B cell (primary cell): Measurements from ENCODE around the gene LYSMD2. TPM values are rescaled to one million over a fixed set of nuclear protein-coding genes. Genes with fewer than 3 reads are reported as not detected.
A peak's percentile ranks its signal among the peaks of the same experiment; 100 is the strongest.

Experiments
- ATAC-seq: fragments of 200-7000 bp; cut with Tn5 transposase; one replicate; pipeline ENCODE4 v1.10.0; 2021; ENCODE audit warnings: low read depth, mild to moderate bottlenecking, moderate number of reproducible peaks, moderate library complexity
- CTCF ChIA-PET: fragments of 350-600 bp; sonication (Branson Sonifier 250); formaldehyde crosslinking; loops from one replicate; lab custom pipeline; 2021; ENCODE audit warnings: antibody characterized with exemption, inconsistent platforms; lab: Charles Lee
- POLR2A ChIA-PET: fragments of 350-600 bp; sonication (Branson Sonifier 250); formaldehyde crosslinking; loops from one replicate; lab custom pipeline; 2021; ENCODE audit warnings: antibody characterized with exemption; lab: Charles Lee
- DNase-seq: peaks from one replicate; pipeline ENCODE4 v3.0.0; 2013
- H2AFZ ChIP-seq: 2 replicates; pipeline ENCODE4 v1.6.1; 2012; ENCODE audit warnings: mild to moderate bottlenecking, low read depth, low read length; ENCODE audit not compliant: insufficient read depth, poor library complexity, severe bottlenecking
- H3K27ac ChIP-seq, 2 donors: 1 replicate in 1 of 2; 2 replicates in 1 of 2; pipeline ENCODE4 v1.5.1; 2012 to 2013; ENCODE audit warnings: low read length in 2 of 2, mild to moderate bottlenecking in 2 of 2, moderate library complexity in 1 of 2
- H3K27me3 ChIP-seq, 4 experiments: fragments of 200-600 bp in 1 of 4; sonication (generic) in 1 of 4; replicated peaks in 1 of 4; 1 replicate in 2 of 4; 2 replicates in 2 of 4; pipeline versions ENCODE4 v1.6.1 to v1.7.0; 2013 to 2016; ENCODE audit warnings: low read length in 3 of 4, mild to moderate bottlenecking in 2 of 4, mixed read lengths in 1 of 4, moderate library complexity in 1 of 4; ENCODE audit not compliant: insufficient read depth in 4 of 4, control insufficient read depth in 3 of 4; ENCODE audit errors: control extremely low read depth in 1 of 4
- H3K36me3 ChIP-seq, 2 experiments: replicated peaks in 1 of 2; 1 replicate in 1 of 2; 2 replicates in 1 of 2; pipeline versions ENCODE4 v1.6.1 to v1.7.1; 2013; ENCODE audit warnings: low read length in 1 of 2; ENCODE audit not compliant: insufficient read depth in 2 of 2, control insufficient read depth in 1 of 2; ENCODE audit errors: control extremely low read depth in 1 of 2, extremely low read depth in 1 of 2
- H3K4me1 ChIP-seq, 2 donors: fragments of 200-600 bp in 1 of 2; sonication (generic) in 1 of 2; 1 replicate in 1 of 2; 2 replicates in 1 of 2; pipeline versions ENCODE4 v1.5.1 to v1.6.1; 2013 to 2017; ENCODE audit warnings: low read length in 2 of 2; ENCODE audit not compliant: control insufficient read depth in 2 of 2, insufficient read depth in 2 of 2
- H3K4me2 ChIP-seq: replicated peaks from 2 replicates; pipeline ENCODE3; 2012; ENCODE audit warnings: mild to moderate bottlenecking, low read depth, low read length; ENCODE audit not compliant: poor library complexity, severe bottlenecking
- H3K4me3 ChIP-seq, 5 experiments: fragments of 200-600 bp in 1 of 5; sonication (generic) in 1 of 5; 1 replicate in 3 of 5; 2 replicates in 2 of 5; pipeline versions ENCODE4 v1.5.1 to v1.7.0; 2011 to 2016; ENCODE audit warnings: low read length in 4 of 5, mild to moderate bottlenecking in 4 of 5, low read depth in 2 of 5, control low read depth in 1 of 5, moderate library complexity in 1 of 5; ENCODE audit not compliant: insufficient read depth in 1 of 5; ENCODE audit errors: control extremely low read depth in 1 of 5, extremely low read depth in 1 of 5
- H3K79me2 ChIP-seq: fragments of 200-600 bp; sonication (generic); one replicate; pipeline ENCODE4 v1.6.0; 2016; ENCODE audit warnings: low read length; ENCODE audit not compliant: control insufficient read depth, insufficient read depth
- H3K9ac ChIP-seq: fragments of 200-600 bp; sonication (generic); 2 replicates; pipeline ENCODE4 v1.6.1; 2017; ENCODE audit warnings: mild to moderate bottlenecking, low read length, moderate library complexity
- H3K9me3 ChIP-seq, 3 donors: one replicate each; pipeline versions ENCODE4 v1.6.1 to v1.7.1; 2013; ENCODE audit warnings: low read length in 2 of 3; ENCODE audit not compliant: control insufficient read depth in 2 of 3, insufficient read depth in 1 of 3; ENCODE audit errors: control extremely low read depth in 1 of 3
- H4K20me1 ChIP-seq: 2 replicates; pipeline ENCODE4 v1.6.0; 2012; ENCODE audit warnings: mild to moderate bottlenecking, low read length; ENCODE audit not compliant: insufficient read depth, control insufficient read depth, poor library complexity, severe bottlenecking
- H3K27ac Mint-ChIP-seq: one replicate; pipeline ENCODE4 v1.8.0; 2021; ENCODE audit warnings: mixed read lengths
- H3K27me3 Mint-ChIP-seq: one replicate; pipeline ENCODE4 v1.8.0; 2021; ENCODE audit warnings: mixed read lengths
- H3K4me1 Mint-ChIP-seq: one replicate; pipeline ENCODE4 v1.8.0; 2021; ENCODE audit warnings: mixed read lengths
- H3K4me3 Mint-ChIP-seq: one replicate; pipeline ENCODE4 v1.8.0; 2021; ENCODE audit warnings: mixed read lengths
- H3K9me3 Mint-ChIP-seq: one replicate; pipeline ENCODE4 v1.8.0; 2022; ENCODE audit warnings: mixed read lengths; ENCODE audit not compliant: insufficient read depth
- EZH2 ChIP-seq: IDR thresholded peaks from 2 replicates; pipeline ENCODE4 v1.6.1; 2012; ENCODE audit warnings: borderline replicate concordance, low read depth, mild to moderate bottlenecking, moderate library complexity, low read length; ENCODE audit not compliant: insufficient read depth, poor library complexity, severe bottlenecking
- WGBS: methylation state at CpG from one replicate; pipeline ENCODE4 v1.1.5; 2013; ENCODE audit warnings: missing lambda C conversion rate; ENCODE audit not compliant: insufficient coverage; 5-methylcytosine and 5-hydroxymethylcytosine counted together
- intact Hi-C: fragments of 100-400 bp; cut with micrococcal nuclease; formaldehyde crosslinking; loops from one replicate; pipeline ENCODE4 v1.10.0; 2022
- polyA plus RNA-seq: library from polyadenylated mRNA; depleted of rRNA; stranded (reverse); fragments of >200 nt; gene quantifications from 2 replicates; pipeline ENCODE4 v1.2.3, GENCODE V29; 2012
- total RNA-seq, 2 donors: library from RNA; stranded (reverse); fragments of 120-200 nt in 1 of 2; gene quantifications; 1 replicate in 1 of 2; 2 replicates in 1 of 2; pipeline versions ENCODE4 v1.2.3 to v1.2.4, GENCODE V29; 2013 to 2022
- TF ChIP-seq, protein P1 (sequence below): fragments of 200-600 bp; IDR thresholded peaks from one replicate; pipeline ENCODE4 v1.8.0; 2022; ENCODE audit warnings: antibody characterized with exemption, mild to moderate bottlenecking

The LYSMD2 gene
- total and polyA plus RNA-seq, 2 donors (not counting 1 experiment from before 2014, with no cell fraction given): 31.0 to 48.2 TPM

DNA sequence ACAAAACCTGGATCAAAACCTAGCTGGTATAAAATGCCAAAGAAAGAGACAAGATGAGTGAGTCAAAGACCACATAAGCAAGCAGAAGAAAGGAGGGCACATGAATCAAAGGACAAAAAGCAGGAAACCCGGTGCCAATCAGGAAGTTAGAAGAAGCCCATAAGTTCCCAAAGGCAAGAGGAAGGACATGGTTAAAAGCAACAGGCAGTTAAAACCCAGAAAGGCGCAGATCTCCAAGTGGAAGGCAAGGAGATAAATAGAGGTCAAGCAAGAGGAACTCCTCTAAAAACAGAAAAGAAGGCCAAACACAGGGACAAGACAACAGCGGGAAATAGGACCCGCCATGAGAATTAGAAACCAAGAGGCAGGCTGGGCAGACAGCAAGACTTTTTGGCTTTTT lies 18.3 kb upstream of the LYSMD2 start:
- CTCF ChIA-PET: interaction anchor here (4.0 to 4.3 kb wide), 2 partner anchors 20 to 106 kb away, joined by 27 to 35 read pairs; no protein-coding TSS in a partner anchor
- no peak overlapping the region for H3K4me2 ChIP-seq
- intact Hi-C loops: no loop called here

DNA sequence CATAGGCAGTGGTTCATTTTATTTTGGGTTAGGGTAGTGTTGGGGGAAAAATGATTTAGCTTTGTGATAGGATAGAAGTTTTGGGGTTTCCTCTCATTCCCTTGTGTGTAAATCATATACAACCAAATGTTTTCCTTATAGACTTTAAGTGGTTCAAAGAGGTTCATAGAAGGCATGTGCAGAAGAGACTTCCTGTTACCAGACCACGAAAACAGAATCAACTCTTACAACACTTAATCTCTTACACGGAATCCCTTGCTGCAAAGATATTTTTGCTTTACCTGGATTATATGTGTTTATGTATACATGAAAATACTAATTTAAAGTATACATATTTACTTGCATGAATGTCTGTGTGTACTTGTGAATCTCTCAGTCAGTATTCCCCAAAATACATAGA lies 16.8 kb upstream of the LYSMD2 start:
- no peak overlapping the region for H3K4me3 ChIP-seq
- no peaks in the 10 kb centered on the region for H3K9me3 Mint-ChIP-seq
- no peak for TF ChIP-seq EZH2
- TF ChIP-seq, protein P1, sequence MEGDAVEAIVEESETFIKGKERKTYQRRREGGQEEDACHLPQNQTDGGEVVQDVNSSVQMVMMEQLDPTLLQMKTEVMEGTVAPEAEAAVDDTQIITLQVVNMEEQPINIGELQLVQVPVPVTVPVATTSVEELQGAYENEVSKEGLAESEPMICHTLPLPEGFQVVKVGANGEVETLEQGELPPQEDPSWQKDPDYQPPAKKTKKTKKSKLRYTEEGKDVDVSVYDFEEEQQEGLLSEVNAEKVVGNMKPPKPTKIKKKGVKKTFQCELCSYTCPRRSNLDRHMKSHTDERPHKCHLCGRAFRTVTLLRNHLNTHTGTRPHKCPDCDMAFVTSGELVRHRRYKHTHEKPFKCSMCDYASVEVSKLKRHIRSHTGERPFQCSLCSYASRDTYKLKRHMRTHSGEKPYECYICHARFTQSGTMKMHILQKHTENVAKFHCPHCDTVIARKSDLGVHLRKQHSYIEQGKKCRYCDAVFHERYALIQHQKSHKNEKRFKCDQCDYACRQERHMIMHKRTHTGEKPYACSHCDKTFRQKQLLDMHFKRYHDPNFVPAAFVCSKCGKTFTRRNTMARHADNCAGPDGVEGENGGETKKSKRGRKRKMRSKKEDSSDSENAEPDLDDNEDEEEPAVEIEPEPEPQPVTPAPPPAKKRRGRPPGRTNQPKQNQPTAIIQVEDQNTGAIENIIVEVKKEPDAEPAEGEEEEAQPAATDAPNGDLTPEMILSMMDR: no peak
- peaks cover 38% of the 10 kb centered on the region for H3K4me1 Mint-ChIP-seq
- H3K9me3 ChIP-seq: no peaks in the 10 kb centered on the region
- CTCF ChIA-PET: interaction anchor here (2.5 to 4.3 kb wide), 4 partner anchors 21 to 104 kb away, joined by 13 to 35 read pairs (median 20); no protein-coding TSS in a partner anchor
- intact Hi-C loops: no loop called here
- H3K4me3 Mint-ChIP-seq: peak overlapping the region; percentile 12
- H3K27me3 ChIP-seq: no peaks in the 10 kb centered on the region
- no peak overlapping the region for H3K4me2 ChIP-seq
- H3K27me3 Mint-ChIP-seq: no peaks in the 10 kb centered on the region
- H3K9ac ChIP-seq: no peak overlapping the region
- no peak overlapping the region for H3K27ac Mint-ChIP-seq
- peaks cover 14 to 24% of the 10 kb centered on the region in 2 donors for H3K4me1 ChIP-seq
- no peaks in the 10 kb centered on the region for H3K36me3 ChIP-seq
- H4K20me1 ChIP-seq: peaks cover 19% of the 10 kb centered on the region
- ATAC-seq (no peak), DNase-seq (no peak)
- WGBS: no CpG with 5 or more reads among the region's 2 CpGs
- POLR2A ChIA-PET: no interaction called here
- H3K79me2 ChIP-seq: peaks cover 60% of the 10 kb centered on the region
- no peak overlapping the region for H3K27ac ChIP-seq
- H2AFZ ChIP-seq: no peak overlapping the region

More for the DNA sequence above, 18.3 kb upstream of the LYSMD2 start:
- Histone ChIP-seq H3K4me1 (peaks cover 12% of the 10 kb centered on the region in 2 donors), H3K36me3 (no peaks in the 10 kb centered on the region), H3K9ac (no peak overlapping the region), H3K27ac (no peak overlapping the region), H3K27me3 (no peaks in the 10 kb centered on the region), H3K9me3 (peaks cover 0 to 4% (median 0%) of the 10 kb centered on the region in 3 donors), H3K79me2 (peaks cover 72% of the 10 kb centered on the region), H4K20me1 (peaks cover 28% of the 10 kb centered on the region), H3K4me3 (no peak overlapping the region), H2AFZ (no peak overlapping the region)
- H3K4me1 Mint-ChIP-seq: peaks cover 25% of the 10 kb centered on the region
- no peak overlapping the region for H3K4me3 Mint-ChIP-seq
- TF ChIP-seq, protein P1: no peak
- TF ChIP-seq EZH2: no peak
- no peaks in the 10 kb centered on the region for H3K27me3 Mint-ChIP-seq
- H3K27ac Mint-ChIP-seq: no peak overlapping the region
- no peak for ATAC-seq
- POLR2A ChIA-PET: no interaction called here
- WGBS: 59% methylated on average over 3 of the region's 4 CpGs
- H3K9me3 Mint-ChIP-seq: no peaks in the 10 kb centered on the region
- no peak for DNase-seq
